Measurements from ENCODE around the gene ZC3H13. TPM values are rescaled to one million over a fixed set of nuclear protein-coding genes. Genes with fewer than 3 reads are reported as not detected.
A peak's percentile ranks its signal among the peaks of the same experiment; 100 is the strongest.

ZC3H13 gene
- total and polyA plus RNA-seq, 2 donors, result 19.8 to 20.1 TPM

- Histone ChIP-seq H3K27me3 (ENCODE audit: control insufficient read depth in 2 of 2, insufficient read depth in 1 of 2, low read length in 1 of 2) (no peaks in the 10 kb centered on the region), H3K4me1 (ENCODE audit: control insufficient read depth in 2 of 2, insufficient read depth in 2 of 2, low read length in 2 of 2) (peaks cover 0 to 3% of the 10 kb centered on the region in 2 donors), H3K4me3 (ENCODE audit: low read length in 2 of 2) (no peak overlapping the region), H3K27ac (ENCODE audit: low read depth in 1 of 2, low read length in 1 of 2) (no peak overlapping the region), H3K36me3 (ENCODE audit: control insufficient read depth in 2 of 2, insufficient read depth in 2 of 2, low read length in 1 of 2) (no peaks in the 10 kb centered on the region), H3K9me3 (ENCODE audit: control insufficient read depth in 2 of 2, insufficient read depth in 1 of 2, low read length in 1 of 2) (no peaks in the 10 kb centered on the region)
- 66% methylated on average over 3 of the region's 3 CpGs for WGBS
- no peak for DNase-seq (ENCODE audit: low read depth in 6 of 9, low spot score in 9 of 9)
Measured at GRCh38 chr13:46076827-46077226, 24.3 kb upstream of the ZC3H13 start.

GRCh38 chr13:46075811-46076210, 23.3 kb upstream of the ZC3H13 start:
- Histone ChIP-seq H3K27ac (ENCODE audit: low read depth in 1 of 2, low read length in 1 of 2) (no peak overlapping the region), H3K27me3 (ENCODE audit: control insufficient read depth in 2 of 2, insufficient read depth in 1 of 2, low read length in 1 of 2) (no peaks in the 10 kb centered on the region), H3K4me1 (ENCODE audit: control insufficient read depth in 2 of 2, insufficient read depth in 2 of 2, low read length in 2 of 2) (peaks cover 0 to 3% of the 10 kb centered on the region in 2 donors), H3K4me3 (ENCODE audit: low read length in 2 of 2) (no peak overlapping the region), H3K9me3 (ENCODE audit: control insufficient read depth in 2 of 2, insufficient read depth in 1 of 2, low read length in 1 of 2) (no peaks in the 10 kb centered on the region), H3K36me3 (ENCODE audit: control insufficient read depth in 2 of 2, insufficient read depth in 2 of 2, low read length in 1 of 2) (no peaks in the 10 kb centered on the region)
- 99% methylated on average over 1 of the region's 1 CpG for WGBS
- DNase-seq (ENCODE audit: low read depth in 6 of 9, low spot score in 9 of 9), result no peak

GRCh38 chr13:46071590-46072249, 19.2 kb upstream of the ZC3H13 start:
- 98% methylated on average over 5 of the region's 5 CpGs for WGBS
- Histone ChIP-seq H3K4me3 (ENCODE audit: low read length in 2 of 2) (no peak overlapping the region), H3K36me3 (ENCODE audit: control insufficient read depth in 2 of 2, insufficient read depth in 2 of 2, low read length in 1 of 2) (no peaks in the 10 kb centered on the region), H3K4me1 (ENCODE audit: control insufficient read depth in 2 of 2, insufficient read depth in 2 of 2, low read length in 2 of 2) (no peaks in the 10 kb centered on the region), H3K27ac (ENCODE audit: low read depth in 1 of 2, low read length in 1 of 2) (no peak overlapping the region), H3K9me3 (ENCODE audit: control insufficient read depth in 2 of 2, insufficient read depth in 1 of 2, low read length in 1 of 2) (no peaks in the 10 kb centered on the region), H3K27me3 (ENCODE audit: control insufficient read depth in 2 of 2, insufficient read depth in 1 of 2, low read length in 1 of 2) (no peaks in the 10 kb centered on the region)
- DNase-seq (ENCODE audit: low read depth in 6 of 9, low spot score in 9 of 9), result peak in 3 of 9 donors; percentile 7 to 31 (median 14)

GRCh38 chr13:46063292-46063691, 10.7 kb upstream of the ZC3H13 start:
- Histone ChIP-seq H3K9me3 (ENCODE audit: control insufficient read depth in 2 of 2, insufficient read depth in 1 of 2, low read length in 1 of 2) (no peaks in the 10 kb centered on the region), H3K4me3 (ENCODE audit: low read length in 2 of 2) (no peak overlapping the region), H3K27ac (ENCODE audit: low read depth in 1 of 2, low read length in 1 of 2) (no peak overlapping the region), H3K36me3 (ENCODE audit: control insufficient read depth in 2 of 2, insufficient read depth in 2 of 2, low read length in 1 of 2) (no peaks in the 10 kb centered on the region), H3K4me1 (ENCODE audit: control insufficient read depth in 2 of 2, insufficient read depth in 2 of 2, low read length in 2 of 2) (no peaks in the 10 kb centered on the region), H3K27me3 (ENCODE audit: control insufficient read depth in 2 of 2, insufficient read depth in 1 of 2, low read length in 1 of 2) (no peaks in the 10 kb centered on the region)
- no peak for DNase-seq (ENCODE audit: low read depth in 6 of 9, low spot score in 9 of 9)
- 96% methylated on average over 2 of the region's 2 CpGs for WGBS

GRCh38 chr13:46062185-46062584, 9.6 kb upstream of the ZC3H13 start:
- no peaks in the 10 kb centered on the region for H3K4me1 ChIP-seq (ENCODE audit: control insufficient read depth in 2 of 2, insufficient read depth in 2 of 2, low read length in 2 of 2)
- H3K4me3 ChIP-seq (ENCODE audit: low read length in 2 of 2), result no peak overlapping the region
- WGBS, result 99% methylated on average over 5 of the region's 5 CpGs
- no peaks in the 10 kb centered on the region for H3K36me3 ChIP-seq (ENCODE audit: control insufficient read depth in 2 of 2, insufficient read depth in 2 of 2, low read length in 1 of 2)
- H3K9me3 ChIP-seq (ENCODE audit: control insufficient read depth in 2 of 2, insufficient read depth in 1 of 2, low read length in 1 of 2), result no peaks in the 10 kb centered on the region
- H3K27ac ChIP-seq (ENCODE audit: low read depth in 1 of 2, low read length in 1 of 2), result no peak overlapping the region
- no peaks in the 10 kb centered on the region for H3K27me3 ChIP-seq (ENCODE audit: control insufficient read depth in 2 of 2, insufficient read depth in 1 of 2, low read length in 1 of 2)
- no peak for DNase-seq (ENCODE audit: low read depth in 6 of 9, low spot score in 9 of 9)

- Histone ChIP-seq H3K27ac (ENCODE audit: low read depth in 1 of 2, low read length in 1 of 2) (no peak overlapping the region), H3K27me3 (ENCODE audit: control insufficient read depth in 2 of 2, insufficient read depth in 1 of 2, low read length in 1 of 2) (no peaks in the 10 kb centered on the region), H3K4me1 (ENCODE audit: control insufficient read depth in 2 of 2, insufficient read depth in 2 of 2, low read length in 2 of 2) (no peaks in the 10 kb centered on the region), H3K4me3 (ENCODE audit: low read length in 2 of 2) (no peak overlapping the region), H3K36me3 (ENCODE audit: control insufficient read depth in 2 of 2, insufficient read depth in 2 of 2, low read length in 1 of 2) (no peaks in the 10 kb centered on the region), H3K9me3 (ENCODE audit: control insufficient read depth in 2 of 2, insufficient read depth in 1 of 2, low read length in 1 of 2) (no peaks in the 10 kb centered on the region)
- no peak for DNase-seq (ENCODE audit: low read depth in 6 of 9, low spot score in 9 of 9)
Measured at GRCh38 chr13:46059405-46059804, 6.9 kb upstream of the ZC3H13 start.

GRCh38 chr13:46058268-46058667, 5.7 kb upstream of the ZC3H13 start:
- Histone ChIP-seq H3K36me3 (ENCODE audit: control insufficient read depth in 2 of 2, insufficient read depth in 2 of 2, low read length in 1 of 2) (no peaks in the 10 kb centered on the region), H3K27ac (ENCODE audit: low read depth in 1 of 2, low read length in 1 of 2) (no peak overlapping the region), H3K4me1 (ENCODE audit: control insufficient read depth in 2 of 2, insufficient read depth in 2 of 2, low read length in 2 of 2) (no peaks in the 10 kb centered on the region), H3K27me3 (ENCODE audit: control insufficient read depth in 2 of 2, insufficient read depth in 1 of 2, low read length in 1 of 2) (peaks cover 0 to 3% of the 10 kb centered on the region in 2 donors), H3K9me3 (ENCODE audit: control insufficient read depth in 2 of 2, insufficient read depth in 1 of 2, low read length in 1 of 2) (no peaks in the 10 kb centered on the region), H3K4me3 (ENCODE audit: low read length in 2 of 2) (no peak overlapping the region)
- no peak for DNase-seq (ENCODE audit: low read depth in 6 of 9, low spot score in 9 of 9)
- 91% methylated on average over 3 of the region's 3 CpGs for WGBS

- no peak overlapping the region for H3K4me3 ChIP-seq (ENCODE audit: low read length in 2 of 2)
- H3K27ac ChIP-seq (ENCODE audit: low read depth in 1 of 2, low read length in 1 of 2), result no peak overlapping the region
- H3K27me3 ChIP-seq (ENCODE audit: control insufficient read depth in 2 of 2, insufficient read depth in 1 of 2, low read length in 1 of 2), result peaks cover 0 to 5% of the 10 kb centered on the region in 2 donors
- H3K4me1 ChIP-seq (ENCODE audit: control insufficient read depth in 2 of 2, insufficient read depth in 2 of 2, low read length in 2 of 2), result peaks cover 5% of the 10 kb centered on the region in 2 donors
- DNase-seq (ENCODE audit: low read depth in 6 of 9, low spot score in 9 of 9), result no peak
- 54% methylated on average over 5 of the region's 5 CpGs for WGBS
- H3K9me3 ChIP-seq (ENCODE audit: control insufficient read depth in 2 of 2, insufficient read depth in 1 of 2, low read length in 1 of 2), result no peaks in the 10 kb centered on the region
- no peaks in the 10 kb centered on the region for H3K36me3 ChIP-seq (ENCODE audit: control insufficient read depth in 2 of 2, insufficient read depth in 2 of 2, low read length in 1 of 2)
Measured at GRCh38 chr13:46057256-46058015, 4.9 kb upstream of the ZC3H13 start.

GRCh38 chr13:46053162-46054012, 841 bp upstream of the ZC3H13 start:
- DNase-seq (ENCODE audit: low read depth in 6 of 9, low spot score in 9 of 9), result peak in 1 of 9 donors; percentile 24
- no peaks in the 10 kb centered on the region for H3K36me3 ChIP-seq (ENCODE audit: control insufficient read depth in 2 of 2, insufficient read depth in 2 of 2, low read length in 1 of 2)
- H3K9me3 ChIP-seq (ENCODE audit: control insufficient read depth in 2 of 2, insufficient read depth in 1 of 2, low read length in 1 of 2), result no peaks in the 10 kb centered on the region
- H3K27ac ChIP-seq (ENCODE audit: low read depth in 1 of 2, low read length in 1 of 2), result no peak overlapping the region
- peaks cover 0 to 5% of the 10 kb centered on the region in 2 donors for H3K27me3 ChIP-seq (ENCODE audit: control insufficient read depth in 2 of 2, insufficient read depth in 1 of 2, low read length in 1 of 2)
- peak overlapping the region; percentile 83 to 90 for H3K4me3 ChIP-seq (ENCODE audit: low read length in 2 of 2)
- WGBS, result 29% methylated on average over 18 of the region's 18 CpGs
- H3K4me1 ChIP-seq (ENCODE audit: control insufficient read depth in 2 of 2, insufficient read depth in 2 of 2, low read length in 2 of 2), result peaks cover 5% of the 10 kb centered on the region in 2 donors

Measured in thymus (tissue), 11 donors.